UCSD-AML1 (cell line): ENCODE data around the gene HCN4.

Experiments used
- DNase-seq: peaks from one replicate; lab custom pipeline; 2025; ENCODE audit not compliant: unreplicated experiment; lab: John Stamatoyannopoulos, UW

Gene HCN4

GRCh38 chr15:73298522-73299245, 70.1 kb downstream of the HCN4 start:
- no peak for DNase-seq

DNA sequence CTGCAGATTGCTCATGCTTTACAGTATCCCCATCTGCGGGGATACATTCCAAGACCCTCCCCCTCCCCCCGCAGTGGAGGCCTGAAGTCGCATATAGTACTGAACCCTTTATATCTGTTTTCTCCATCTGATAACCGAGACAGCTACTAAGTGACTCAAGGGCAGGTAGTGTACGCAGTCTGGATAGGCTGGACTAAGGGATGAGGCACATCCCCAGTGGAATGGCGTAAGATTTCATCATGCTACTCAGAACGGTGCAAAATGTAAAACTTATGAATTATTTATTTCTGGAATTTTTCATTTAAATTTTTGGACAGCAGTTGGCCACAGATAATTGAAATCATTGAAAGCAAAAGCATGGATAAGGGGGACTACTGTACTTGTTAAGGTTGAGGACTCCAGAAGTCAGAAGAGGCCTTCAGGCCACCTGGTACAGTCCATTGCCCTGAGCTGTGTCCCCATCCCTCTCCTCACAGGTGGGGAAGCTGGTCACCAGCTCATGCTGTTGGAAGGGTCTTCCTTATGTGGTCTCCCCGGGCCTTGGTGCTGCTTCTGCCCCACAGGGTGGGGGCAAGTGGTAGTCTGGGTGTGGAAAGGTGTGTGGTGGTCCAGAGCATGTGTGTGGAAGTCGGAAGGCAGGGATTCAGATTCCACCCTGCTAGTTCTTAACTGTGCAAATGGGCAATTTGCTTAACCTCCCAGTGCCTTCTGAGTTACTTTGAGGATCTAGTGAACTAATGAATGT, 72.0 kb downstream of the HCN4 start:
- DNase-seq, result no peak

GRCh38 chr15:73295630-73296286, 73.0 kb downstream of the HCN4 start:
- DNase-seq, result no peak

DNA sequence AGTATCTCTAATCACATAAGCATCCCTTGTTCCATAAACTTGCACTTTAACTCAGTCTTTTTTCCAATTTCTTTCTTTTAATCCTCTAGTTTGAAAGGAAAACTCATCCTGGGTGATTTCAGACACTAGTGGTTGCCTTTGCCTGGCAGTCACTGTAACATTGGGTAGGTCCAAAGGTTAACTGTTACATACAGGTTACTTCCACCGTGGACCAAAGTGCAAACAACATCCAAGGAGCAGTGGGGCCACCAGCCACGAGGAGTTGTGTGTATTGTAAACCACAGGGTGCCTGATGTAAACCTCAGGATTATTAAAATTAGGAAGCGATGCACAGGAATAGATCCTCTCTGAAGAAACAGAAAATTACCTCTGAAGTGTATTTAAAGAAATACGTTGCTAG, 75.0 kb downstream of the HCN4 start:
- no peak for DNase-seq

GRCh38 chr15:73291441-73291840, 77.3 kb downstream of the HCN4 start:
- DNase-seq, result no peak

- no peak for DNase-seq
Observed at GRCh38 chr15:73287019-73287418, 81.7 kb downstream of the HCN4 start.

- DNase-seq, result no peak
Observed at GRCh38 chr15:73286311-73286710, 82.4 kb downstream of the HCN4 start.

- no peak for DNase-seq
Observed at GRCh38 chr15:73284090-73284716, 84.6 kb downstream of the HCN4 start.

GRCh38 chr15:73283366-73283962, 85.3 kb downstream of the HCN4 start:
- DNase-seq, result no peak

DNA sequence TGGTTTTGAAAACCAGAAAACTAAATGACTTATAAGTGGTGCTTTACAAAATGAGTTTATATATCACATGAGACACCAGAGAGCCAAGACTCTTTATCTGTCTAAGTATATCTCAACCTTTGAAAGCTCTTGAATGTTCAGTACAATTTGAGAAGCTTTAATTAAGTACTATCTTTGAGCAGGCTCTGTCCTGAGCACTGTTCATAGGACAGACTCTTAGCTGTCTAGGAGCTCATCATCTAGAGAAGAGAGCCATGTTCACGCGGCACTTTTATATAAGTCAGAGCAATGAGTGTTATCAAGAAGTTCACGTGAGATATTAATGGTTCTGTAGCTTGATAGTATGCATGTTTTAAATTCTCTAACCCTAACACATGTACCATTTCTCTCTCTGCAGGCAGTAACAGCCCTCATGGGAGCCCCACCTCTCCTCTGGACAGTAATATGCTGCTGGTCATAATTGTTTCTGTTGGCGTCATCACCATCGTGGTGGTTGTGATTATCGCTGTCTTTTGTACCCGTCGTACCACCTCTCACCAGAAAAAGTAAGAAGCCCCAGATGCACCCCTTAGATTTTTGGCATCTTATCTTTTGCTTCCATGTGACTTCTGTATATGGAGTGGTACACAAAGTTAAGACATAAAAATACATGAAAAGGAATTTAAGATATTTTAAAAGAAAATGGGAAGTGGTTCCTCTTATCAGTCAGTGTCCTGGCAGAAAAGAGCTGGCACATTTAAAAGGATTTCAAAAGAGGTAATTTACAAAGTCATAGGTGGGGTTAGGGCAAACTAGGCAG, 86.0 kb downstream of the HCN4 start:
- no peak for DNase-seq

DNA sequence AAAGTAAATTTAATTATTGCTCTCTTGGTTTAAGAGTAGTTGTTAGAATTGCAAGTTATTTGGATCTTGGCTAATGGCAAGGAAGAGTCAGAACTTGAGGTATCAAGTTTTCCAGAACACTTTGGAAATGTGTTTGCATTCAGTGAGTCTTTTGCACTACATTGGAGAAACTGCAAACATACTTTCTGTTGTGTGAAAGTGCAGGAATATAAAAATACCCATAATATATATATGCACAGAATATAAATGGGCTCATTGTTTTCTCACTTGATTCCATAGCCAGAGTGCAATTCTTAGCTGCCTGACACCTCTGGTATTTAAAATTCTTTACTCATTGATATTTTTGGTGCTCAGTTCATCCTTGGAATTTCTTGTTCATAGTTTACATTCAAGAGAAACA, 92.9 kb downstream of the HCN4 start:
- DNase-seq, result no peak

DNA sequence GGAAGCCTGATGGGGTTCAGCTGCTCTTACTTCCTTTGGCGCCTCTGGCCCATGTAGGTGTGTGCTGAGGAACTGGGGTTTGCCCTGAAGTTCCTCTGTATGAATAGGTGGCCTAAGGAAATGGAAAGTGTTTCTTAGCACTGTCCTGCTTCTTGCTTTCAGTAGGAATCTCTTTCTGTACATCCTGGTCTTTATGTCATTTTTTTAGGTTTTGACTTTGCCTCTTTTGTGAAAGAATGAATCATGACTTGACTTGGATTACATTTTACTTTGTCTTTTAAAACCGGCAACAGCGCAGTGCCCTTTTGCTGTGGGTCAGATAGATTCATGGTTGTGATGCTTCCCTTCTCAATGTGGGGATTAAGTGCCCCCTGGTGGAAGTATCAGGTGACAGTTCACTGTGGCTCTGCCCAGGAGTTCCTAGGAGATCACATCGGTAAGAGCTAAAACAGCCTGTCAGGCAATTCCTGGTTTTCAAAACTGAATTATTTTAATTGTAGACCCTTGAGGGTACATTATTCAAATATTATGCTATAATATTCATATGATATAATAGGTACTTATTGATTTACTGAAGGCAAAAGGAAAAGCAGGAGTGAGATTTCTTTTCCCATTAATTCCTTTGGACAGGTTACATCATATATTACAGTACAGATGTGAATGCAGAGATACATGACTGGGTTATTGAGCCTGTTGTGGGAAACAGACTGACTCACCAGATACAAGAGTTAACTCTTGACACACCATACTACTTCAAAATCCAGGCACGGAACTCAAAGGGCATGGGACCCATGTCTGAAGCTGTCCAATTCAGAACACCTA, 95.4 kb downstream of the HCN4 start:
- peak; percentile 22 for DNase-seq

- DNase-seq, result no peak
Observed at GRCh38 chr15:73270366-73271097, 98.2 kb downstream of the HCN4 start.
